SK-N-SH (cell line): ENCODE measurements around the gene AGAP2.

ENCODE experiments used
- CHD2 ChIP-seq: fragments of 150-350 bp; IDR thresholded peaks from 2 replicates; pipeline ENCODE4 v1.6.1; 2018; ENCODE audit warnings: low read length; ENCODE audit not compliant: partially characterized antibody
- CTCF ChIP-seq: fragments of 200-600 bp; sonication (generic); IDR thresholded peaks from 2 replicates; pipeline ENCODE4 v1.6.1; 2017; ENCODE audit warnings: antibody characterized with exemption, mild to moderate bottlenecking, moderate library complexity
- EP300 ChIP-seq, 2 experiments: IDR thresholded peaks; 2 replicates each; pipeline versions ENCODE4 v1.4.0 to v1.6.1; 2012; ENCODE audit warnings: borderline replicate concordance in 1 of 2, low read depth in 1 of 2, low read length in 1 of 2
- FOXJ3 ChIP-seq: sonication (generic); formaldehyde crosslinking; IDR thresholded peaks from 2 replicates; pipeline ENCODE4 v1.5.1; 2020; ENCODE audit warnings: mild to moderate bottlenecking, missing genetic modification reagents
- MAX ChIP-seq: IDR thresholded peaks from 2 replicates; pipeline ENCODE4 v1.4.0; 2012; ENCODE audit warnings: low read depth
- NFIC ChIP-seq: IDR thresholded peaks from 2 replicates; pipeline ENCODE4 v1.4.0; 2012; ENCODE audit warnings: borderline replicate concordance
- POLR2AphosphoS5 ChIP-seq: IDR thresholded peaks from 2 replicates; pipeline ENCODE4 v1.6.1; 2012; ENCODE audit warnings: low read depth, low read length
- RCOR1 ChIP-seq: fragments of 150-350 bp; IDR thresholded peaks from 2 replicates; pipeline ENCODE4 v1.6.1; 2017; ENCODE audit warnings: antibody characterized with exemption, low read length
- REST ChIP-seq: IDR thresholded peaks from 2 replicates; pipeline ENCODE4 v1.6.1; 2012; ENCODE audit warnings: mild to moderate bottlenecking, low read depth, low read length, moderate library complexity
- SIN3A ChIP-seq: IDR thresholded peaks from 2 replicates; pipeline ENCODE4 v1.6.1; 2012; ENCODE audit warnings: low read depth, mild to moderate bottlenecking, low read length, moderate library complexity, borderline replicate concordance
- SMC3 ChIP-seq: IDR thresholded peaks from 2 replicates; pipeline ENCODE4 v1.6.1; 2012; ENCODE audit warnings: low read depth, low read length, improper control_type of control experiment
- TAF1 ChIP-seq: IDR thresholded peaks from 2 replicates; pipeline ENCODE4 v1.6.1; 2012; ENCODE audit warnings: low read depth, mild to moderate bottlenecking, low read length, moderate library complexity, borderline replicate concordance
- TCF12 ChIP-seq: IDR thresholded peaks from 2 replicates; pipeline ENCODE4 v1.4.0; 2012

GRCh38 chr12:57757771-57758170 lies 19.2 kb upstream of the AGAP2 start:
- TF ChIP-seq CTCF (no peak), REST (no peak), MAX (no peak), SMC3 (no peak), FOXJ3 (CRISPR knock-in tag) (no peak), NFIC (no peak), SIN3A (no peak), CHD2 (no peak), TCF12 (no peak), EP300 (IDR thresholded peaks at IDR 0.05; ENCODE audit: borderline replicate concordance in 1 of 2, low read depth in 1 of 2, low read length in 1 of 2) (no peak), POLR2AphosphoS5 (no peak), TAF1 (no peak), RCOR1 (no peak)
